ENCODE measurements around the gene RNASET2. TPM values are rescaled to one million over a fixed set of nuclear protein-coding genes. Genes with fewer than 3 reads are reported as not detected.

RNASET2 gene
- polyA plus RNA-seq, 1 donor from 2014 or later = 73.9 TPM

- Histone ChIP-seq H3K4me2 (ENCODE audit: low read length) (no peak overlapping the region), H3K36me3 (ENCODE audit: insufficient read depth, low read length) (peaks cover 5% of the 10 kb centered on the region), H3K79me2 (replicated peaks; ENCODE audit: insufficient read depth, low read length) (no peaks in the 10 kb centered on the region), H4K20me1 (ENCODE audit: insufficient read depth) (no peaks in the 10 kb centered on the region), H3K9ac (ENCODE audit: low read length) (no peak overlapping the region), H3K4me3 (ENCODE audit: low read length) (no peak overlapping the region), H2AFZ (ENCODE audit: low read depth, low read length) (no peak overlapping the region), H3K9me2 (ENCODE audit: insufficient read depth, low read length) (no peaks in the 10 kb centered on the region), H3K9me3 (ENCODE audit: low read length) (no peaks in the 10 kb centered on the region), H3K27me3 (ENCODE audit: insufficient read depth, low read depth, low read length) (no peaks in the 10 kb centered on the region), H3K27ac (ENCODE audit: low read length) (no peak overlapping the region), H3F3A (ENCODE audit: insufficient read depth, low read length, poor library complexity, severe bottlenecking) (no peaks in the 10 kb centered on the region)
- TF ChIP-seq POLR2AphosphoS5 (IDR thresholded peaks at IDR 0.05) = no peak
Measured at GRCh38 chr6:166934174-166934573, 22.2 kb downstream of the RNASET2 start.

- no peaks in the 10 kb centered on the region for H3K9me3 ChIP-seq (ENCODE audit: low read length)
- H3K9me2 ChIP-seq (ENCODE audit: insufficient read depth, low read length) = no peaks in the 10 kb centered on the region
- no peaks in the 10 kb centered on the region for H4K20me1 ChIP-seq (ENCODE audit: insufficient read depth)
- H3K79me2 ChIP-seq (replicated peaks; ENCODE audit: insufficient read depth, low read length) = no peaks in the 10 kb centered on the region
- H3K9ac ChIP-seq (ENCODE audit: low read length) = no peak overlapping the region
- H3K27me3 ChIP-seq (ENCODE audit: insufficient read depth, low read depth, low read length) = no peaks in the 10 kb centered on the region
- no peak overlapping the region for H3K4me2 ChIP-seq (ENCODE audit: low read length)
- no peak overlapping the region for H3K4me3 ChIP-seq (ENCODE audit: low read length)
- TF ChIP-seq TAF1 (IDR thresholded peaks at IDR 0.05; ENCODE audit: low read depth) = no peak
- no peak for TF ChIP-seq REST (IDR thresholded peaks at IDR 0.05; ENCODE audit: borderline replicate concordance)
- H3K36me3 ChIP-seq (ENCODE audit: insufficient read depth, low read length) = peaks cover 5% of the 10 kb centered on the region
- no peak overlapping the region for H2AFZ ChIP-seq (ENCODE audit: low read depth, low read length)
- H3F3A ChIP-seq (ENCODE audit: insufficient read depth, low read length, poor library complexity, severe bottlenecking) = no peaks in the 10 kb centered on the region
- H3K27ac ChIP-seq (ENCODE audit: low read length) = no peak overlapping the region
Measured at GRCh38 chr6:166933396-166933795, 23.0 kb downstream of the RNASET2 start.

- H3K9me3 ChIP-seq (ENCODE audit: low read length) = no peaks in the 10 kb centered on the region
- no peak overlapping the region for H3K9ac ChIP-seq (ENCODE audit: low read length)
- TF ChIP-seq TAF1 (IDR thresholded peaks at IDR 0.05; ENCODE audit: low read depth) (no peak), SMC3 (conservative IDR thresholded peaks at IDR 0.05; ENCODE audit: poor library complexity) (no peak), EZH2 (IDR thresholded peaks at IDR 0.05; ENCODE audit: borderline replicate concordance, insufficient read depth, low read length, poor library complexity, severe bottlenecking) (no peak), EP300 (conservative IDR thresholded peaks at IDR 0.05; ENCODE audit: poor library complexity, severe bottlenecking) (no peak)
- H3K36me3 ChIP-seq (ENCODE audit: insufficient read depth, low read length) = peaks cover 5% of the 10 kb centered on the region
- H3K27ac ChIP-seq (ENCODE audit: low read length) = no peak overlapping the region
- H3K4me3 ChIP-seq (ENCODE audit: low read length) = no peak overlapping the region
- no peaks in the 10 kb centered on the region for H4K20me1 ChIP-seq (ENCODE audit: insufficient read depth)
- no peak overlapping the region for H2AFZ ChIP-seq (ENCODE audit: low read depth, low read length)
- H3K4me2 ChIP-seq (ENCODE audit: low read length) = no peak overlapping the region
- H3F3A ChIP-seq (ENCODE audit: insufficient read depth, low read length, poor library complexity, severe bottlenecking) = no peaks in the 10 kb centered on the region
- no peaks in the 10 kb centered on the region for H3K9me2 ChIP-seq (ENCODE audit: insufficient read depth, low read length)
- no peaks in the 10 kb centered on the region for H3K79me2 ChIP-seq (replicated peaks; ENCODE audit: insufficient read depth, low read length)
- no peaks in the 10 kb centered on the region for H3K27me3 ChIP-seq (ENCODE audit: insufficient read depth, low read depth, low read length)
Measured at GRCh38 chr6:166932616-166933015, 23.7 kb downstream of the RNASET2 start.

GRCh38 chr6:166932116-166932515 is 24.2 kb downstream of the RNASET2 start:
- Histone ChIP-seq H3K36me3 (ENCODE audit: insufficient read depth, low read length) (peaks cover 5% of the 10 kb centered on the region), H3K4me2 (ENCODE audit: low read length) (no peak overlapping the region), H3K27me3 (ENCODE audit: insufficient read depth, low read depth, low read length) (no peaks in the 10 kb centered on the region), H2AFZ (ENCODE audit: low read depth, low read length) (no peak overlapping the region), H3K4me3 (ENCODE audit: low read length) (no peak overlapping the region), H3K9ac (ENCODE audit: low read length) (no peak overlapping the region), H3F3A (ENCODE audit: insufficient read depth, low read length, poor library complexity, severe bottlenecking) (no peaks in the 10 kb centered on the region), H3K9me2 (ENCODE audit: insufficient read depth, low read length) (no peaks in the 10 kb centered on the region), H3K9me3 (ENCODE audit: low read length) (no peaks in the 10 kb centered on the region), H3K27ac (ENCODE audit: low read length) (no peak overlapping the region), H4K20me1 (ENCODE audit: insufficient read depth) (no peaks in the 10 kb centered on the region), H3K79me2 (replicated peaks; ENCODE audit: insufficient read depth, low read length) (no peaks in the 10 kb centered on the region)
- TF ChIP-seq CTCF (IDR thresholded peaks at IDR 0.05; ENCODE audit: poor library complexity, severe bottlenecking) (no peak), EP300 (conservative IDR thresholded peaks at IDR 0.05; ENCODE audit: poor library complexity, severe bottlenecking) (no peak)

Measured in neural cell (in vitro differentiated cells).